AG04449 (cell line): ENCODE data around the gene CHPF2.

Source experiments
- CTCF ChIA-PET: fragments of 350-600 bp; formaldehyde crosslinking; extraction: SDS; loops from one replicate; lab custom pipeline; 2021; ENCODE audit warnings: antibody characterized with exemption; lab: Yijun Ruan, JAX
- POLR2A ChIA-PET: fragments of 400-600, 350-600 bp; formaldehyde crosslinking; extraction: SDS; loops from one replicate; lab custom pipeline; 2020; ENCODE audit warnings: antibody characterized with exemption, inconsistent platforms; lab: Yijun Ruan, JAX
- DNase-seq: peaks from one replicate; pipeline ENCODE4 v3.0.0-alpha.2; 2010; ENCODE audit warnings: low read depth, low spot score
- H3K4me3 ChIP-seq: 2 replicates; pipeline ENCODE4 v1.5.1; 2011; ENCODE audit warnings: low read depth, mild to moderate bottlenecking, control low read depth, low read length
- CTCF ChIP-seq: IDR thresholded peaks from one replicate; pipeline ENCODE4 v1.5.1; 2011; ENCODE audit warnings: mild to moderate bottlenecking, moderate library complexity, low read length, control low read depth, inconsistent platforms; ENCODE audit not compliant: insufficient read depth; ENCODE audit errors: missing control alignments

Gene CHPF2

GRCh38 chr7:151189038-151189437, 43.2 kb upstream of the CHPF2 start:
- no peak overlapping the region for H3K4me3 ChIP-seq
- no peak for TF ChIP-seq CTCF
- CTCF ChIA-PET: interaction anchor here (2.0 kb wide), 1 partner anchor 17 kb away, joined by 6 read pairs; no protein-coding TSS in a partner anchor
- POLR2A ChIA-PET: no interaction called here
- DNase-seq: no peak

- H3K4me3 ChIP-seq: no peak overlapping the region
- DNase-seq: no peak
- TF ChIP-seq CTCF: no peak
- CTCF ChIA-PET: interaction anchor here (1.0 kb wide), 1 partner anchor 10 kb away, joined by 3 read pairs; no protein-coding TSS in a partner anchor
- POLR2A ChIA-PET: no interaction called here
Measured at GRCh38 chr7:151191544-151191943, 40.7 kb upstream of the CHPF2 start.

GRCh38 chr7:151192002-151192539, 40.2 kb upstream of the CHPF2 start:
- no peak overlapping the region for H3K4me3 ChIP-seq
- no peak for TF ChIP-seq CTCF
- no peak for DNase-seq
- POLR2A ChIA-PET: no interaction called here
- CTCF ChIA-PET: interaction anchor here (1.0 kb wide), 1 partner anchor 10 kb away, joined by 3 read pairs; no protein-coding TSS in a partner anchor

- no peak for TF ChIP-seq CTCF
- CTCF ChIA-PET: interaction anchor here (0.6 to 1.1 kb wide), 3 partner anchors 23 to 51 kb away, joined by 3 read pairs; no protein-coding TSS in a partner anchor
- POLR2A ChIA-PET: no interaction called here
- no peak for DNase-seq
- no peak overlapping the region for H3K4me3 ChIP-seq
Measured at GRCh38 chr7:151193203-151193978, 38.9 kb upstream of the CHPF2 start.

GRCh38 chr7:151194188-151194587, 38.1 kb upstream of the CHPF2 start:
- ChIA-PET CTCF (interaction anchor here (0.6 to 1.1 kb wide), 3 partner anchors 22 to 50 kb away, joined by 3 to 6 read pairs (median 3); no protein-coding TSS in a partner anchor), POLR2A (no interaction called here)
- DNase-seq: no peak
- no peak overlapping the region for H3K4me3 ChIP-seq
- no peak for TF ChIP-seq CTCF
